Thyroid gland (tissue), 4 donors: ENCODE measurements around the gene TLX2. TPM values are rescaled to one million over a fixed set of nuclear protein-coding genes. Genes with fewer than 3 reads are reported as not detected.

Experiments
- DNase-seq, 2 donors: peaks; one replicate each; pipeline ENCODE4 v3.0.0-alpha.2; 2019
- H3K27ac ChIP-seq, 3 donors: fragments of 200-600 bp; sonication (generic); 1 replicate in 2 of 3; 2 replicates in 1 of 3; pipeline ENCODE4 v1.5.1; 2016 to 2019; ENCODE audit warnings: mild to moderate bottlenecking in 1 of 3, moderate library complexity in 1 of 3
- H3K27me3 ChIP-seq: fragments of 200-600 bp; sonication (generic); one replicate; pipeline ENCODE4 v1.5.1; 2019
- H3K36me3 ChIP-seq, 2 donors: fragments of 200-600 bp; sonication (generic); one replicate each; pipeline ENCODE4 v1.5.1; 2016 to 2019
- H3K4me1 ChIP-seq, 2 donors: fragments of 200-600 bp; sonication (generic); one replicate each; pipeline ENCODE4 v1.5.1; 2017 to 2019
- H3K4me3 ChIP-seq, 3 donors: fragments of 200-600 bp; sonication (generic); replicated peaks in 1 of 3; 1 replicate in 2 of 3; 2 replicates in 1 of 3; pipeline ENCODE4 v1.5.1; 2016; ENCODE audit warnings: mild to moderate bottlenecking in 1 of 3
- H3K9me3 ChIP-seq: fragments of 200-600 bp; sonication (generic); one replicate; pipeline ENCODE4 v1.5.1; 2017
- CTCF ChIP-seq, 6 experiments: fragments of 200-600 bp in 3 of 6; fragments of 450-650 bp in 3 of 6; sonication (generic) in 3 of 6; IDR thresholded peaks; one replicate each; pipeline ENCODE4 v1.5.1; 2016 to 2019; ENCODE audit warnings: antibody characterized with exemption in 6 of 6, mild to moderate bottlenecking in 2 of 6, inconsistent platforms in 1 of 6, moderate library complexity in 1 of 6
- POLR2A ChIP-seq, 2 donors: fragments of 450-650 bp; IDR thresholded peaks; one replicate each; pipeline ENCODE4 v1.6.1; 2017; ENCODE audit warnings: antibody characterized with exemption in 2 of 2, mild to moderate bottlenecking in 2 of 2, moderate library complexity in 1 of 2
- WGBS, 2 donors: methylation state at CpG; one replicate each; pipeline ENCODE4 v1.1.5; 2017; 5-methylcytosine and 5-hydroxymethylcytosine counted together
- intact Hi-C: fragments of 100-400 bp; cut with DNase I; formaldehyde crosslinking; loops from one replicate; pipeline ENCODE4 v1.15.1; 2023
- total RNA-seq, 4 donors: library from RNA; depleted of rRNA; stranded (reverse); fragments of >200 nt; gene quantifications; one replicate each; pipeline ENCODE4 v1.2.3, GENCODE V29; 2016

Gene TLX2
- total RNA-seq, 4 donors from 2014 or later: not detected

- Histone ChIP-seq H3K4me3 (peak overlapping the region; percentile 3 to 61 (median 54)), H3K27me3 (peaks cover 14% of the 10 kb centered on the region), H3K9me3 (no peaks in the 10 kb centered on the region), H3K36me3 (peaks cover 11 to 12% of the 10 kb centered on the region in 2 donors), H3K27ac (peak overlapping the region; percentile 96 to 98 (median 98)), H3K4me1 (peaks cover 16 to 33% of the 10 kb centered on the region in 2 donors)
- intact Hi-C loops: no loop called here
- peak in 1 of 2 donors; percentile 9 for DNase-seq
- TF ChIP-seq POLR2A (IDR thresholded peaks at IDR 0.05) (no peak), CTCF (IDR thresholded peaks at IDR 0.05) (no peak)
- WGBS, 2 donors: 11 to 13% methylated on average over 30 to 36 of the region's 38 CpGs
These were observed 6.2 kb upstream of the TLX2 start for GRCh38 chr2:74507926-74508520.

GRCh38 chr2:74510272-74510671 lies 4.0 kb upstream of the TLX2 start:
- no peaks in the 10 kb centered on the region for H3K9me3 ChIP-seq
- peaks cover 16 to 35% of the 10 kb centered on the region in 2 donors for H3K4me1 ChIP-seq
- no peak overlapping the region for H3K27ac ChIP-seq
- no peak for DNase-seq
- intact Hi-C loops: no loop called here
- TF ChIP-seq CTCF (IDR thresholded peaks at IDR 0.05) (no peak), POLR2A (IDR thresholded peaks at IDR 0.05) (no peak)
- 71 to 78% methylated on average over 4 of the region's 4 CpGs for WGBS, 2 donors
- peaks cover 37% of the 10 kb centered on the region for H3K27me3 ChIP-seq
- H3K4me3 ChIP-seq: no peak overlapping the region
- peaks cover 7 to 9% of the 10 kb centered on the region in 2 donors for H3K36me3 ChIP-seq

GRCh38 chr2:74511104-74511989 lies 2.9 kb upstream of the TLX2 start:
- Histone ChIP-seq H3K36me3 (no peaks in the 10 kb centered on the region), H3K27me3 (peaks cover 45% of the 10 kb centered on the region), H3K4me3 (no peak overlapping the region), H3K9me3 (no peaks in the 10 kb centered on the region), H3K27ac (no peak overlapping the region), H3K4me1 (peaks cover 12 to 35% of the 10 kb centered on the region in 2 donors)
- TF ChIP-seq CTCF (IDR thresholded peaks at IDR 0.05) (no peak), POLR2A (IDR thresholded peaks at IDR 0.05) (no peak)
- 22 to 29% methylated on average over 11 of the region's 11 CpGs for WGBS, 2 donors
- no peak for DNase-seq
- intact Hi-C loops: no loop called here

GRCh38 chr2:74512744-74513604 lies 1.3 kb upstream of the TLX2 start:
- DNase-seq: no peak
- Histone ChIP-seq H3K27me3 (peaks cover 53% of the 10 kb centered on the region), H3K36me3 (no peaks in the 10 kb centered on the region), H3K4me1 (peaks cover 7 to 33% of the 10 kb centered on the region in 2 donors), H3K4me3 (no peak overlapping the region), H3K9me3 (no peaks in the 10 kb centered on the region), H3K27ac (no peak overlapping the region)
- intact Hi-C loops: no loop called here
- TF ChIP-seq CTCF (IDR thresholded peaks at IDR 0.05) (no peak), POLR2A (IDR thresholded peaks at IDR 0.05) (no peak)
- WGBS, 2 donors: 3 to 5% methylated on average over 8 to 9 of the region's 36 CpGs
